ENCODE data around the gene BBS4.
"Not testable (repeated sequence)": the region's sequence is repeated elsewhere in the genome, so short reads cannot be mapped to it uniquely, and the experiment has no call there.

BBS4 gene

DNA sequence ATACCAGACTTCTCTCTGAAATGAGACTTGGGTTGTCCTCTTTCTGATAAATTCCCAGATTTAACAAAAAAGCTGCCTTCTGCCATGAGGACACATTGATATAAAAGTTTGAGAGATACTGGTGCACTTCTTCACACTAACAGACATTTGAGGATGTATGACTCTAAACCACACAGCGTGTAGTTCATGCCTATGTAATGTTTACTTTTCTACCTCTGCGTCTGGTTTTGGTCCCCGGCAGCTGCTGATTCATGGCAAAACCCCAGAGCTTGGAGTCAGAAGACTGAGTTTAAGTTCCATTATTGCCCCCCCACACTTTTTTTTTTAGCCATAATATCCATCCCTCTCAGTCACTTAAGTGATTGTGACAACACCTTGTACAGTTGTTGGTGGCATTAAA lies 30.0 kb upstream of the BBS4 start:
- DNase-seq; H3K4me2 ChIP-seq (ENCODE audit: low read depth, low read length); H4K20me1 ChIP-seq (ENCODE audit: insufficient read depth, low read length); H3K9ac ChIP-seq (ENCODE audit: low read length); H2AFZ ChIP-seq (ENCODE audit: low read length); H3K36me3 ChIP-seq (replicated peaks; ENCODE audit: insufficient read depth, low read length); H3F3A ChIP-seq (ENCODE audit: insufficient read depth, low read length); H3K9me2 ChIP-seq (replicated peaks; ENCODE audit: insufficient read depth, low read length); H3K9me3 ChIP-seq (replicated peaks; ENCODE audit: insufficient read depth, low read length); H3K4me3 ChIP-seq (ENCODE audit: low read length); H3K27ac ChIP-seq (ENCODE audit: low read length); H3K4me1 ChIP-seq (ENCODE audit: low read length); H3K79me2 ChIP-seq (ENCODE audit: low read length); H3K27me3 ChIP-seq (replicated peaks; ENCODE audit: insufficient read depth, low read length): not testable (repeated sequence)

DNA sequence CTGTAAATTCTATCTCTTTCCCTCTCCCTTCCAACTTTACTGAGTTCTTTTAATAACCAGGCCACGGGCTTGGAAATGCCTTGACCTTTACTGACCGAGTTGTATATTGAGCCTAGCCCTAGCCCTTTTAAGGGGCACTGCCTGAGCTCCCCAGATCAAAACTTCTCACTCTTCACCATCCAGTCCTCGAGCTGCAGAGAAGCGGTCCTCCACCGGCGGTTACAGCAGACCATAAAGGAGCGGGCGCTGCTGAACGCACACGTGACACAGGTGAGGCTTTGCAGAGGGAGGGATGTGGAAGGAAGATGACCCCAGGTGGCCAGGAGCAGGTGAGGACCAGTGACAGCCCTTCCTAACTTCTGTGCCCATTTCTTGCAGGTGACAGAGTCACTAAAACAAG lies 24.9 kb upstream of the BBS4 start:
- not testable (repeated sequence) for H3F3A ChIP-seq (ENCODE audit: insufficient read depth, low read length); H3K4me3 ChIP-seq (ENCODE audit: low read length); H3K27me3 ChIP-seq (replicated peaks; ENCODE audit: insufficient read depth, low read length); H2AFZ ChIP-seq (ENCODE audit: low read length); H3K36me3 ChIP-seq (replicated peaks; ENCODE audit: insufficient read depth, low read length); H3K9me2 ChIP-seq (replicated peaks; ENCODE audit: insufficient read depth, low read length); H3K4me2 ChIP-seq (ENCODE audit: low read depth, low read length); DNase-seq; H3K4me1 ChIP-seq (ENCODE audit: low read length); H3K27ac ChIP-seq (ENCODE audit: low read length); H3K79me2 ChIP-seq (ENCODE audit: low read length); H4K20me1 ChIP-seq (ENCODE audit: insufficient read depth, low read length); H3K9ac ChIP-seq (ENCODE audit: low read length); H3K9me3 ChIP-seq (replicated peaks; ENCODE audit: insufficient read depth, low read length)

DNA sequence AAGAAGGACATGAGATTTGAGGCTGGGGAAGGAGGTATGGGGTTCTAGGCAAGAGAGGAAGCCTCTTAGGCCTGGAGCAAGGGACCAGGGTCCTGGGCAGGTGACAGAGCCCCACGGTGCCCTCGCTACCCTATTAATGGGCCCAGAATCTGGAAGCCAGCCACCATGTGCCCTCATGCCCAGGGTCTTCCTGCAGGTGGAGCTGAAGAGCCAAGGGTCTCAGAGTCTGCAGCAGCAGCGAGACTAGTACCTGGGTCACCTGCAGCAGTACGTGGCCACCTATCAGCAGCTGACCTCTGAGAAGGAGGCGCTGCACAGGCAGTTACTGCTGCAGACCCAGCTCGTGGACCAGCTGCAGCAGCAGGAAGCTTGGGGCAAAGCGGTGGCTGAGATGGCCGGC lies 22.1 kb upstream of the BBS4 start:
- not testable (repeated sequence) for DNase-seq; H3F3A ChIP-seq (ENCODE audit: insufficient read depth, low read length); H3K9me3 ChIP-seq (replicated peaks; ENCODE audit: insufficient read depth, low read length); H3K36me3 ChIP-seq (replicated peaks; ENCODE audit: insufficient read depth, low read length); H3K9ac ChIP-seq (ENCODE audit: low read length); H3K27ac ChIP-seq (ENCODE audit: low read length); H4K20me1 ChIP-seq (ENCODE audit: insufficient read depth, low read length); H3K4me2 ChIP-seq (ENCODE audit: low read depth, low read length); H2AFZ ChIP-seq (ENCODE audit: low read length); H3K4me1 ChIP-seq (ENCODE audit: low read length); H3K79me2 ChIP-seq (ENCODE audit: low read length); H3K27me3 ChIP-seq (replicated peaks; ENCODE audit: insufficient read depth, low read length); H3K4me3 ChIP-seq (ENCODE audit: low read length); H3K9me2 ChIP-seq (replicated peaks; ENCODE audit: insufficient read depth, low read length)

DNA sequence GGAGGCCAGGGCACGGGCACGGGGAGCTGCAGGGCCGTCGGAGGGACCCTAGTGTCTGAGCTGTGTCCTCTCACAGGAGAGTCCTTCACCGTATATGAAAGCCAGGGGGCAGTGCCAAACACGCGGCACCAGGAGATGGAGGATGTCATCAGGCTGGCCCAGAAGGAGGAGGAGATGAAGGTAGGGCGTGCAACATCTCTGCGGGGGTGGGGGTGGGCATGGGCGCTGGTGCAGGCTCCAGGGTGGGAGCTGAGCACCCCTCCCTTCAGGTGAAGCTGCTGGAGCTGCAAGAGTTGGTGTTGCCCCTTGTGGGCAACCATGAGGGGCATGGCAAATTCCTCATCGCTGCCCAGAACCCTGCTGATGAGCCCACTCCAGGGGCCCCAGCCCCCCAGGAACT lies 20.3 kb upstream of the BBS4 start:
- not testable (repeated sequence) for H3K9ac ChIP-seq (ENCODE audit: low read length); H3K27me3 ChIP-seq (replicated peaks; ENCODE audit: insufficient read depth, low read length); H3K4me2 ChIP-seq (ENCODE audit: low read depth, low read length); H3F3A ChIP-seq (ENCODE audit: insufficient read depth, low read length); H3K9me3 ChIP-seq (replicated peaks; ENCODE audit: insufficient read depth, low read length); DNase-seq; H3K79me2 ChIP-seq (ENCODE audit: low read length); H3K4me3 ChIP-seq (ENCODE audit: low read length); H3K36me3 ChIP-seq (replicated peaks; ENCODE audit: insufficient read depth, low read length); H2AFZ ChIP-seq (ENCODE audit: low read length); H3K27ac ChIP-seq (ENCODE audit: low read length); H4K20me1 ChIP-seq (ENCODE audit: insufficient read depth, low read length); H3K9me2 ChIP-seq (replicated peaks; ENCODE audit: insufficient read depth, low read length); H3K4me1 ChIP-seq (ENCODE audit: low read length)

DNA sequence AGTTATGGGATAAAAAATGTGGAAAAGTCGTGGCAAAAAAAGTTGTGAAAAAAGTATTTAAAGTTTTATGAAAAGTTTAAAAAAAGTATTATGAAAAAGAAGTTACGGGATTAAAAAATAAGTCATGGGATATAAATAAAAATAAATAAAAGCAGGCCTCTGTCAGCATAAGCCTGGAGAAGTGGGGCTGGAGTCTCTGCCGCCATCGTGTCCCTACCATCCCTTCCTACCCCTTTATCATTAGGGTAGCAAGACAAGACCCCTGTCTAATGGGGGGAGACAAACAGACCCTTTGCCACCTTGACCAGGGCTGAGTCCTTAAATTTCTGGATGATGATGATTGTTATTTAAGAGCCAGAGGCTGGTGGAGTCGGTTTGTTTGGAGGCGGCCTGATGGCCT lies 16.2 kb upstream of the BBS4 start:
- H3K36me3 ChIP-seq (replicated peaks; ENCODE audit: insufficient read depth, low read length); H3K27me3 ChIP-seq (replicated peaks; ENCODE audit: insufficient read depth, low read length); H3K27ac ChIP-seq (ENCODE audit: low read length); H3K9ac ChIP-seq (ENCODE audit: low read length); H3F3A ChIP-seq (ENCODE audit: insufficient read depth, low read length); DNase-seq; H3K4me1 ChIP-seq (ENCODE audit: low read length); H3K4me3 ChIP-seq (ENCODE audit: low read length); H3K9me2 ChIP-seq (replicated peaks; ENCODE audit: insufficient read depth, low read length); H3K79me2 ChIP-seq (ENCODE audit: low read length); H3K4me2 ChIP-seq (ENCODE audit: low read depth, low read length); H2AFZ ChIP-seq (ENCODE audit: low read length); H3K9me3 ChIP-seq (replicated peaks; ENCODE audit: insufficient read depth, low read length); H4K20me1 ChIP-seq (ENCODE audit: insufficient read depth, low read length): not testable (repeated sequence)

DNA sequence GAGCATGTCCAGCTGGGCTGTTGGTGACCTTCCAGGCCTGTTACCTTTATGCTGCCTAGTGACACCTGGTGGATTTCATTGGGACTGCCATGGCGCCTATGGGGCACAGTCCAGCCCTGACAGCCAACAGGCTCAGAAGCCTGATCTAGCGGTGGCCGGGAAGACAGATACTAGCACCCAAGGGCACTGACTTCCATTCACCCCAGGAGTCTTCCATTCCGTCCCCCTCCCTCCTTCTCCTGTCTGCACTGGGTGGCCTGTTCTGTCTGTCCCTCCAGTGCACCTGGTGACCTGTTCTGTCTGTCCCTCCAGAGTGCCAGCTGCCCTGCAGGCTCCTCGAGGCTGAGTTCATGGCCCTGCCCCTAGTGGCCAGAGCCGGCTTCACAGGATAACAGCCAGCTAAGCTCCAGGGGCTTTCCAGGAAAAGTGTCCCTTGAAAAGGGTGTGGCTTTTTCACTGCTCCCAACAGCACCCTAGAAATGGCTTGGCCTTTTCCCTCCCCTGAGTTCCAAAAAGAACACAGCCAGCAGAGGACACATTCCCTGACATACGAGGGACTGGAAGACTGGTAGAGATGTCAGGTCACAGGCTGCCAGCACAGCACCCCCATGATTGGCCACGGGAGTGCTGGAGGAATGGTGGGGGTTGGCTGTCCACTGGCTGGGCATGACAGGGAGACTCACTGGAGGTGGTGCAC lies 15.2 kb upstream of the BBS4 start:
- H3K36me3 ChIP-seq (replicated peaks; ENCODE audit: insufficient read depth, low read length); H3K9me2 ChIP-seq (replicated peaks; ENCODE audit: insufficient read depth, low read length); H3K79me2 ChIP-seq (ENCODE audit: low read length); H3K9me3 ChIP-seq (replicated peaks; ENCODE audit: insufficient read depth, low read length); H3K27me3 ChIP-seq (replicated peaks; ENCODE audit: insufficient read depth, low read length); H3K9ac ChIP-seq (ENCODE audit: low read length); H3K27ac ChIP-seq (ENCODE audit: low read length); H3K4me1 ChIP-seq (ENCODE audit: low read length); H4K20me1 ChIP-seq (ENCODE audit: insufficient read depth, low read length); H3F3A ChIP-seq (ENCODE audit: insufficient read depth, low read length): not testable (repeated sequence)
- peak overlapping the region; percentile 81 for H2AFZ ChIP-seq (ENCODE audit: low read length)
- TF ChIP-seq, protein P1, sequence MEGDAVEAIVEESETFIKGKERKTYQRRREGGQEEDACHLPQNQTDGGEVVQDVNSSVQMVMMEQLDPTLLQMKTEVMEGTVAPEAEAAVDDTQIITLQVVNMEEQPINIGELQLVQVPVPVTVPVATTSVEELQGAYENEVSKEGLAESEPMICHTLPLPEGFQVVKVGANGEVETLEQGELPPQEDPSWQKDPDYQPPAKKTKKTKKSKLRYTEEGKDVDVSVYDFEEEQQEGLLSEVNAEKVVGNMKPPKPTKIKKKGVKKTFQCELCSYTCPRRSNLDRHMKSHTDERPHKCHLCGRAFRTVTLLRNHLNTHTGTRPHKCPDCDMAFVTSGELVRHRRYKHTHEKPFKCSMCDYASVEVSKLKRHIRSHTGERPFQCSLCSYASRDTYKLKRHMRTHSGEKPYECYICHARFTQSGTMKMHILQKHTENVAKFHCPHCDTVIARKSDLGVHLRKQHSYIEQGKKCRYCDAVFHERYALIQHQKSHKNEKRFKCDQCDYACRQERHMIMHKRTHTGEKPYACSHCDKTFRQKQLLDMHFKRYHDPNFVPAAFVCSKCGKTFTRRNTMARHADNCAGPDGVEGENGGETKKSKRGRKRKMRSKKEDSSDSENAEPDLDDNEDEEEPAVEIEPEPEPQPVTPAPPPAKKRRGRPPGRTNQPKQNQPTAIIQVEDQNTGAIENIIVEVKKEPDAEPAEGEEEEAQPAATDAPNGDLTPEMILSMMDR (IDR thresholded peaks at IDR 0.05; ENCODE audit: low read length): peak; percentile 67
- H3K4me2 ChIP-seq (ENCODE audit: low read depth, low read length): peak overlapping the region; percentile 72; the same call in 1 of the 2 replicates
- peak overlapping the region; percentile 47 for H3K4me3 ChIP-seq (ENCODE audit: low read length)
- peak; percentile 71 for DNase-seq

Measured in MM.1S (cell line).